ENCODE results near the gene DPP6. TPM values are rescaled to one million over a fixed set of nuclear protein-coding genes. Genes with fewer than 3 reads are reported as not detected.
A peak's percentile ranks its signal among the peaks of the same experiment; 100 is the strongest.
"Not testable (repeated sequence)": the region's sequence is repeated elsewhere in the genome, so short reads cannot be mapped to it uniquely, and the experiment has no call there.

Gene DPP6
- total and polyA plus RNA-seq, 2 of the 8 experiments (the other 6 are each of a cell fraction or from before 2014, with no cell fraction given): 4.7 to 6.8 TPM

- H2BK12ac ChIP-seq (ENCODE audit: low read depth, low read length); H3K18ac ChIP-seq (ENCODE audit: extremely low read depth, low read length); H3K23me2 ChIP-seq (ENCODE audit: low read depth, low read length); CTCF ChIA-PET (ENCODE audit: partially characterized antibody); H3K27me3 ChIP-seq (replicated peaks in 1 of 4; ENCODE audit: control insufficient read depth in 3 of 4, extremely low read depth in 1 of 4, insufficient read depth in 3 of 4, low read length in 3 of 4); H3K4me2 ChIP-seq (ENCODE audit: insufficient read depth in 1 of 2, low read depth in 2 of 2, low read length in 2 of 2); H2BK120ac ChIP-seq (replicated peaks; ENCODE audit: low read depth, low read length); H3K9ac ChIP-seq (replicated peaks in 1 of 4; ENCODE audit: extremely low read depth in 1 of 4, low read depth in 3 of 4, low read length in 3 of 4); H3K4me1 ChIP-seq (replicated peaks in 1 of 4; ENCODE audit: control insufficient read depth in 3 of 4, insufficient read depth in 4 of 4, low read length in 3 of 4); H2BK5ac ChIP-seq (ENCODE audit: low read depth, low read length); H3K14ac ChIP-seq (ENCODE audit: insufficient read length); H3K79me2 ChIP-seq (ENCODE audit: control insufficient read depth in 1 of 2, insufficient read depth in 2 of 2, low read length in 2 of 2); H3K9me3 ChIP-seq (ENCODE audit: insufficient read depth in 2 of 2, low read depth in 1 of 2, low read length in 1 of 2); H3K27ac ChIP-seq (ENCODE audit: low read depth, low read length); DNase-seq (ENCODE audit: low read depth in 1 of 2, low spot score in 2 of 2); H3K23ac ChIP-seq (ENCODE audit: insufficient read length); H2AK5ac ChIP-seq (ENCODE audit: low read depth, low read length); H4K20me1 ChIP-seq (replicated peaks in 1 of 2; ENCODE audit: control insufficient read depth in 1 of 2, insufficient read depth in 2 of 2, low read length in 2 of 2); H3K36me3 ChIP-seq (ENCODE audit: control insufficient read depth in 2 of 4, insufficient read depth in 4 of 4, low read length in 3 of 4); H4K91ac ChIP-seq (replicated peaks; ENCODE audit: insufficient read length, low read length); H2AFZ ChIP-seq (ENCODE audit: low read length); H3K56ac ChIP-seq (replicated peaks; ENCODE audit: insufficient read length, low read depth, low read length); H4K5ac ChIP-seq (ENCODE audit: insufficient read length, low read depth, low read length); H3K4me3 ChIP-seq (ENCODE audit: extremely low read depth in 1 of 4, insufficient read depth in 2 of 4, low read depth in 3 of 4, low read length in 4 of 4); H3K4ac ChIP-seq (replicated peaks; ENCODE audit: insufficient read length, low read depth, low read length); H3K79me1 ChIP-seq (ENCODE audit: low read depth, low read length); H2BK20ac ChIP-seq (ENCODE audit: low read length); POLR2A ChIA-PET (ENCODE audit: partially characterized antibody); H4K8ac ChIP-seq (ENCODE audit: extremely low read depth, insufficient read depth, low read length); H2BK15ac ChIP-seq (ENCODE audit: low read length): not testable (repeated sequence)
- FAIRE-seq: peak; percentile 81
- 89% methylated on average over 3 of the region's 4 CpGs; no CpG with 5 or more reads in 1 of the 2 experiments for WGBS, 2 experiments (ENCODE audit: extremely low coverage in 1 of 2, insufficient coverage in 1 of 2, insufficient read length in 1 of 2, insufficient replicate concordance in 2 of 2, low coverage in 1 of 2, low lambda C conversion rate in 2 of 2, missing lambda C conversion rate in 1 of 2)
These were observed 80.4 kb downstream of the DPP6 start for GRCh38 chr7:154132617-154133016.

- H2BK120ac ChIP-seq (replicated peaks; ENCODE audit: low read depth, low read length); H4K91ac ChIP-seq (replicated peaks; ENCODE audit: insufficient read length, low read length); H4K5ac ChIP-seq (ENCODE audit: insufficient read length, low read depth, low read length); H3K56ac ChIP-seq (replicated peaks; ENCODE audit: insufficient read length, low read depth, low read length); H3K4me1 ChIP-seq (replicated peaks in 1 of 4; ENCODE audit: control insufficient read depth in 3 of 4, insufficient read depth in 4 of 4, low read length in 3 of 4); H2AFZ ChIP-seq (ENCODE audit: low read length); FAIRE-seq; H3K23ac ChIP-seq (ENCODE audit: insufficient read length); H2BK12ac ChIP-seq (ENCODE audit: low read depth, low read length); POLR2A ChIA-PET (ENCODE audit: partially characterized antibody); H3K14ac ChIP-seq (ENCODE audit: insufficient read length); H3K27ac ChIP-seq (ENCODE audit: low read depth, low read length); H3K27me3 ChIP-seq (replicated peaks in 1 of 4; ENCODE audit: control insufficient read depth in 3 of 4, extremely low read depth in 1 of 4, insufficient read depth in 3 of 4, low read length in 3 of 4); H2BK20ac ChIP-seq (ENCODE audit: low read length); H3K23me2 ChIP-seq (ENCODE audit: low read depth, low read length); H3K79me2 ChIP-seq (ENCODE audit: control insufficient read depth in 1 of 2, insufficient read depth in 2 of 2, low read length in 2 of 2); CTCF ChIA-PET (ENCODE audit: partially characterized antibody); H3K4me2 ChIP-seq (ENCODE audit: insufficient read depth in 1 of 2, low read depth in 2 of 2, low read length in 2 of 2); H4K20me1 ChIP-seq (replicated peaks in 1 of 2; ENCODE audit: control insufficient read depth in 1 of 2, insufficient read depth in 2 of 2, low read length in 2 of 2); H2BK5ac ChIP-seq (ENCODE audit: low read depth, low read length); H3K4me3 ChIP-seq (ENCODE audit: extremely low read depth in 1 of 4, insufficient read depth in 2 of 4, low read depth in 3 of 4, low read length in 4 of 4); H3K9me3 ChIP-seq (ENCODE audit: insufficient read depth in 2 of 2, low read depth in 1 of 2, low read length in 1 of 2); H3K79me1 ChIP-seq (ENCODE audit: low read depth, low read length); H2BK15ac ChIP-seq (ENCODE audit: low read length); H3K4ac ChIP-seq (replicated peaks; ENCODE audit: insufficient read length, low read depth, low read length); H3K9ac ChIP-seq (replicated peaks in 1 of 4; ENCODE audit: extremely low read depth in 1 of 4, low read depth in 3 of 4, low read length in 3 of 4); H4K8ac ChIP-seq (ENCODE audit: extremely low read depth, insufficient read depth, low read length); H2AK5ac ChIP-seq (ENCODE audit: low read depth, low read length); H3K36me3 ChIP-seq (ENCODE audit: control insufficient read depth in 2 of 4, insufficient read depth in 4 of 4, low read length in 3 of 4); H3K18ac ChIP-seq (ENCODE audit: extremely low read depth, low read length); DNase-seq (ENCODE audit: low read depth in 1 of 2, low spot score in 2 of 2): not testable (repeated sequence)
- WGBS, 2 experiments (ENCODE audit: extremely low coverage in 1 of 2, insufficient coverage in 1 of 2, insufficient read length in 1 of 2, insufficient replicate concordance in 2 of 2, low coverage in 1 of 2, low lambda C conversion rate in 2 of 2, missing lambda C conversion rate in 1 of 2): 81% methylated on average over 3 of the region's 7 CpGs; no CpG with 5 or more reads in 1 of the 2 experiments
These were observed 81.6 kb downstream of the DPP6 start for GRCh38 chr7:154133703-154134277.
